Measurements from ENCODE around the gene UMPS. TPM values are rescaled to one million over a fixed set of nuclear protein-coding genes. Genes with fewer than 3 reads are reported as not detected.

Gene UMPS
- total RNA-seq, 1 experiment from 2014 or later: 45.4 TPM

- Mint-ChIP-seq H3K9me3 (no peaks in the 10 kb centered on the region), H3K27ac (no peak overlapping the region), H3K27me3 (ENCODE audit: low read depth) (peaks cover 19% of the 10 kb centered on the region), H3K4me3 (no peak overlapping the region), H3K36me3 (no peaks in the 10 kb centered on the region), H3K4me1 (no peaks in the 10 kb centered on the region)
- DNase-seq (ENCODE audit: low spot score): no peak
- ChIA-PET POLR2A (no interaction called here), CTCF (interaction anchor here (0.8 kb wide), 1 partner anchor 12 kb away, joined by 3 read pairs; no protein-coding TSS in a partner anchor)
- no peak for ATAC-seq
- TF ChIP-seq AR (CRISPR knock-in tag; IDR thresholded peaks at IDR 0.05) (no peak), NFYB (CRISPR knock-in tag; conservative IDR thresholded peaks at IDR 0.05; ENCODE audit: low read depth) (no peak)
These were observed 7.7 kb upstream of the UMPS start for GRCh38 chr3:124722589-124722988.

GRCh38 chr3:124730941-124731297 is 667 bp downstream of the UMPS start:
- Mint-ChIP-seq H3K27me3 (ENCODE audit: low read depth) (peaks cover 24% of the 10 kb centered on the region), H3K4me1 (peaks cover 23% of the 10 kb centered on the region), H3K9me3 (no peaks in the 10 kb centered on the region), H3K36me3 (peaks cover 21% of the 10 kb centered on the region), H3K4me3 (peak overlapping the region; percentile 99), H3K27ac (peak overlapping the region; percentile 98; the same call in 1 of the 2 replicates)
- CTCF ChIA-PET: interaction anchor here (0.8 to 2.2 kb wide), 2 partner anchors 20 to 30 kb away, joined by 4 to 8 read pairs; no protein-coding TSS in a partner anchor
- POLR2A ChIA-PET: no interaction called here
- TF ChIP-seq RELA (CRISPR knock-in tag; IDR thresholded peaks at IDR 0.05; ENCODE audit: borderline replicate concordance) (no peak), ZNF121 (CRISPR knock-in tag; IDR thresholded peaks at IDR 0.05) (peak; percentile 82)
- DNase-seq (ENCODE audit: low spot score) (no peak), ATAC-seq (no peak)

GRCh38 chr3:124731760-124732159 is 1.5 kb downstream of the UMPS start:
- ChIA-PET CTCF (interaction anchor here (2.2 kb wide), 1 partner anchor 29 kb away, joined by 8 read pairs; no protein-coding TSS in a partner anchor), POLR2A (no interaction called here)
- TF ChIP-seq TEAD1 (CRISPR knock-in tag; IDR thresholded peaks at IDR 0.05): no peak
- TF ChIP-seq USF1 (CRISPR knock-in tag; IDR thresholded peaks at IDR 0.05): no peak
- TF ChIP-seq OVOL2 (CRISPR knock-in tag; IDR thresholded peaks at IDR 0.05; ENCODE audit: borderline replicate concordance): no peak
- TF ChIP-seq ZNF219 (CRISPR knock-in tag; IDR thresholded peaks at IDR 0.05; ENCODE audit: borderline replicate concordance): no peak
- no peak for TF ChIP-seq ZNF121 (CRISPR knock-in tag; IDR thresholded peaks at IDR 0.05)
- no peak for TF ChIP-seq ZBTB43 (CRISPR knock-in tag; IDR thresholded peaks at IDR 0.05)
- no peak for TF ChIP-seq NFE2L1 (CRISPR knock-in tag; IDR thresholded peaks at IDR 0.05)
- TF ChIP-seq PRRX2 (CRISPR knock-in tag; IDR thresholded peaks at IDR 0.05): no peak
- no peak for TF ChIP-seq HMGXB4 (CRISPR knock-in tag; IDR thresholded peaks at IDR 0.05)
- TF ChIP-seq ZNF232 (CRISPR knock-in tag; IDR thresholded peaks at IDR 0.05): no peak
- no peak for TF ChIP-seq ATF2 (CRISPR knock-in tag; IDR thresholded peaks at IDR 0.05; ENCODE audit: borderline replicate concordance, low read depth)
- TF ChIP-seq CTCF (IDR thresholded peaks at IDR 0.05): no peak
- TF ChIP-seq AFF4 (CRISPR knock-in tag; IDR thresholded peaks at IDR 0.05; ENCODE audit: borderline replicate concordance): no peak
- no peak for TF ChIP-seq GABPB1 (CRISPR knock-in tag; IDR thresholded peaks at IDR 0.05)
- TF ChIP-seq NFYB (CRISPR knock-in tag; conservative IDR thresholded peaks at IDR 0.05; ENCODE audit: low read depth): no peak
- DNase-seq (ENCODE audit: low spot score) (no peak), ATAC-seq (no peak)
- peaks cover 23% of the 10 kb centered on the region for H3K4me1 Mint-ChIP-seq
- peaks cover 24% of the 10 kb centered on the region for H3K27me3 Mint-ChIP-seq (ENCODE audit: low read depth)
- H3K9me3 Mint-ChIP-seq: no peaks in the 10 kb centered on the region
- peaks cover 21% of the 10 kb centered on the region for H3K36me3 Mint-ChIP-seq
- H3K27ac Mint-ChIP-seq: no peak overlapping the region
- peak overlapping the region; percentile 99 for H3K4me3 Mint-ChIP-seq

Data from WTC11 (cell line).